IPS DF 4.7 (cell line): Measurements from ENCODE around the gene KRT77.

Source experiments
- DNase-seq: peaks from one replicate; pipeline ENCODE4 v3.0.0-alpha.2; 2013; ENCODE audit warnings: low spot score; ENCODE audit errors: extremely low read depth

KRT77 gene

DNA sequence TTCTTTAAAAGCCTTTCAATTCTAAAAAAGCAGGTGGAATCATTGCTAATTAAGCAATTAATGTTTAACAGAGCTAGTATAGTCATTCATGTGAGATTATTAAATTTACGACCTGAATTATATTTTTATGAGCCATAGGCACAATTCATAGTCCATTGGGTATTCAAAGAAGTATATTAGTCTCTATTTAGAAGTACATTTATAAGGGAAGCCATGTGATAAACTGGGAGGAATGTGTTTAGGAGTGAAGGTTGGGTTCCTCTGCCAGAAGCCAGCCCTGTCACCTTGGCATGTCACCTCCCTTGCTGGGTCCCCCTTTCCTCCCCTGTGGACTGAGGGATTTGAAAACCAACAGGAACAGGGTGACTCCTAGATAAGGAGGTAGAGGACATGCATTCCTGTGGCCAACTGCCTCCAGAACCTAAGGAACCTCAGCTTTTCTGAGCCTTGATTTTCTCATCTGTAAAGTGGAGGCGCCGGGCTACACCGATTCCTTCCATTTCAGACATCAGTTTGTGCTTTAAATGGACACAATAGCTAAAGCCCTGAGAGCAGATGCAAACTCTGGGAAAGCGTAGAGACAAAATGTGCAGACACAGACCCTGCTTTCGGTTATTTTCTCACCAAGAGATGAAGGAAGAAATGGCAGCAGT, 45.9 kb downstream of the KRT77 start:
- DNase-seq, result no peak

DNA sequence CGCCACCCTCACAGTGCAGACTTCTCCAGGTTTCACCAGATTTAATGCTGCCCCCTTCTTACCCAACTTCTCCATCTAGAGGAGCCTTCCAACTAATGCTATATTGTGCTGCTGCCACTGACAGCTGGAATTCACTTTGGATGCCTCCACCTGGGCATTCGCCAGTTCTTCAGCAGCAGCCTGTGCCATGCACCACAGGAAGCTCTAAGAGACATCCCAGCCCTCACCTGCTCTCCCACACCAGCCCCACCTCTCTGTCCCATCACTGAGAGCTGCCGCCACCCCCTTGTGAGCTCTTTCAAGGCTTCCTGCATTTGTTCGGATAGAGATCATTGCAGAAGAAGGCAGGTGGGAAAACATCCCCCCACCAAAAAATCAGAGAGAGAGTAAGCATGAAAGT, 46.7 kb downstream of the KRT77 start:
- no peak for DNase-seq

DNA sequence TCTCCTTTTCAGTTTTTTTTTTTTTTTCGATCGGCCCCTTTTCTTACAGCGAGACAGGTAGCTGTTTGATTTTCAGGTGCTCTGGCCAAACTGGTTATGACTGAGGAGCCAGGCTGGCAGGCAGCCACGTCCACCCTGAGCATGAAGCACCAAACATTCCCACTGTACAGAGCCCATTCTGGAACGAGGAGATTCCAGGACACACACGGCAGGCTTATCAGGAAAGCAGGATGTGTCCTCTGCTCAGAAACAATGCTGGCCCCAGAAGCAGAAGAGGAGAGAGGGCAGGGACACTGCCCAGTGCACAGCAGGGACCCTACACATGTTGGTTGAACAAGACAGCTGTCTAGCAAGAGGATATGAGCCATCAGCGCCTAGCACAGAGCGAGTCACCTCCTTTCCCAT, 47.6 kb downstream of the KRT77 start:
- DNase-seq, result no peak

DNA sequence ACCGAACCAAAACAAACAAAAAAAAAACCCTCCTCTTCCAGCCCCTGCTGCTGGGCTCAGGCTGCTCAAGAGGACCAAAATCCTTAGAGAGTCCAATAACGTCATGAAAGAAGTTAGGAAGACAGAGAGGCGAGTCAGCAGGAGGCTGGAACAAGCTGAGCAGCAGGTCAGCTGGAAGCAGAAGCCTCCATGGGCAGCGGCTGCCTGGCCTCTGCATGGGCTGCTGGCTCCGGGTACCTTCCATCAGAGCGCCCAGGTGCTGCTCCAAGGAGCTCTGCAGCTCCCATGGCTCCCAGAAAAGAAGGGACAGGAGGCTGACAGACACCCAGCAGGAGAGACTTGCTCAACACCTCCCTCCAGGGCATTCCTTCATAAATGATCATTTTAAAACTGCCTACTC, 48.1 kb downstream of the KRT77 start:
- DNase-seq, result no peak

DNA sequence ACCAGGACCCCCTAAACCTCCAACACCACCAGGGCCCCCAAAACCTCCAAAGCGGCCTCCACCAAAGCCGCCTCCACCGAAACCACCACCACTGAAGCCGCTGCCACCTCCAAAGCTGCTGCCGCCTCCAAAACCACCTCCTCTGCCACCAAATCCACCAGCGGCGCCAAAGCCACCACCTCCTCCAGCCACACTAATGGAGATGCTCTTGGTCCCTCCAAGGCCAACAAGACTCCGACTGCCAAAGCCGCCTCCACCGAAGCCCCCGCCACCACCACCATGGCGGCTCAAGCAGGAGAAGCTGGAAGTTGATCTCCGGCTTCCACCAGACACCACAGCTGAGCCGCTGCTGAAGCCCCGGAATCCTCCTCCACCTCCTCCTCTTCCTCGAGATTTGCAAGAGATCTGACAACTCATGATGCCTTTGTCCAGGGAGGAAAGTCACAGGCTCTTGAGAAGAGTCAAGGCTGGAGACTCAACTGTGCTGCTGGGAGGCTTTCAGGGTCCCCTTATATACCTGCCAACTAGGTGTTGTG, 51.5 kb downstream of the KRT77 start, which contains the start of gene KRT2:
TSS of gene KRT2 (minus strand) at position 486 of the 536 bp plus-strand sequence. CDS start at position 417, 69 bp downstream.
- no peak for DNase-seq

DNA sequence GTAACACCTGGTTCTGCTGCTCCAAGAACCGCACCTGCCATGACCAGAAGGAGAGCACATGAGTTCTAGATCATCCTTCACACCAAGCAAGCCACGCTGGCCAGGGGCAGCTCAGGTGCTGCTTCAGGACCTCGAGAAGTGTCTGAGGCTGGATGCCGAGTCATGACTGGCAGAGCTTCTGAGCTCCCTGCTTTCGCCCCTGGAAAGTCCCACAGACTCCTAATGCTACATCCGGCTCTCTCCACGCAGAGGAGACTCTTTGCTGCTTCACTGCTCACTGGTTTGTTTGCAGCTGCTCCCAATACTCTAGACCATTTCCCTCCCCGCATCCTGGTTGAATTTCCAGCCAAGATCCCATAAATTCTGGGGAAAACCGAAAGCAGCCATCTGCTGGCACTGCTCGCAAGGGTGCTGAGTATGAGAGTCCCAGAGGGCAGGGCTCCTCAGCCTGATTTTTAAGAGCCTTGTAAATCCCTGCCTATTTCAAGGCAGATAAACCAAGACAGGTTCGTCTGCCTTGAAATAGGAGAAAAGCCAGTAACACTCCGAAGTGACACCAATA, 52.7 kb downstream of the KRT77 start:
- DNase-seq, result no peak

DNA sequence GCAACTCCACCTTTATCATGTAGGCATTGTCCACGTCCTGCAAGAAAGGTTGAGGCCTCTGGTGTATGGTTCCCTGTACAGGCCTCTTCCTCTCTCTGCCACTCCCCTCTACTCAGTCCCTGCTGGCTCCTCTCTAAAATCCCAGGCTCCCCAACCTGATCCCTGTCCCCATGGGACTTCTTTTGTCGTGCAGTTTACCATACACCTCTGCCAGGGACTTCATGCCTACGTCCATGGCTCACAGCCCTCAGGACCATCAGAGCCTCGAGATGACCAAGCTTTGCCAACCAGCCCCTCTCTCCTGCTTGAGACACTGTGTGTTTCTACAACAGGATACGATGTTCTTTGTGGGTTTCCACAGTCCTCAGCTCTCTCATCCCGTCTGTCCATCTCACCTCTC, 54.3 kb downstream of the KRT77 start:
- DNase-seq, result no peak

DNA sequence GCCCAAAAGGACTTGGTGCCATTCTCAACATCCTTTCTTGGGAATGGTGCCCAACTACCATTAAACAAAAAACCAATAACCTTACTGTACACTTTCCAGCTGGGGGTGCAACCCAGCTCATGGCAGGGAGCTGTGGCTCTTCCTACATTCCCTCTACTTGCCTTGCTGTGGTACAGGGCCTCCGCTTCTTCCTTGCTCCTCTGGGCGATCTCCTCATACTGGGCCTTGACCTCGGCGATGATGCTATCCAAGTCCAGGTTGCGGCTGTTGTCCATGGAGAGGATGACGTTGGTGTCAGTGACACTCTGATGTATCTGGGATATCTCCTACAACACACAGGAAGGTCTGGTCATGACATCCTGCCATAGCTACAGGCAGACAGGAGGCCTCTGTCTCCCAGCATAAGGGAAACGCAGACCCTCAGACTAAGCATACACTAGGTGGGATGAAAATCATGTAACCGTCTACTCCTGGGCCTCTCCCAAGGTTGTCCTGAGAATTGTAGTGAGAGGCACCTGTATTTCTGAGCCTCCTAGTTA, 55.2 kb downstream of the KRT77 start:
- DNase-seq, result no peak

DNA sequence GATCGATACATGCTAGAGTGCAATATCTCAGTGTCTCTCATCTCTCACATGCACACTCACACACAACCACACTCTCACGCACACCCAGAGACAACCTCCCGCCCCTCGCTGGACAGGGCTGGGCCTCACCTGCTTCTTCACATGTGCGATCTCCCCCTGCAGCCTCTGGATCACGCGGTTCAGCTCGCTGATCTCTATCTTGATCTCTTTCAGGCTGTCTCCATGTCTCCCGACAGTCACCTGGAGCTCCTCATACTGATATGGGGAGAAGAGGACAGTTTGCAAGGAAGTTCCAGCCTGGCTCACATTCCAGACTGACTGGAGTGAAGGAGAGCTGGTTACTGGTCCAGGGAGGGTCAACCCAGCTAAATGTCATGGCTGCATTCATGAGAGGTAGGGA, 55.7 kb downstream of the KRT77 start:
- no peak for DNase-seq

DNA sequence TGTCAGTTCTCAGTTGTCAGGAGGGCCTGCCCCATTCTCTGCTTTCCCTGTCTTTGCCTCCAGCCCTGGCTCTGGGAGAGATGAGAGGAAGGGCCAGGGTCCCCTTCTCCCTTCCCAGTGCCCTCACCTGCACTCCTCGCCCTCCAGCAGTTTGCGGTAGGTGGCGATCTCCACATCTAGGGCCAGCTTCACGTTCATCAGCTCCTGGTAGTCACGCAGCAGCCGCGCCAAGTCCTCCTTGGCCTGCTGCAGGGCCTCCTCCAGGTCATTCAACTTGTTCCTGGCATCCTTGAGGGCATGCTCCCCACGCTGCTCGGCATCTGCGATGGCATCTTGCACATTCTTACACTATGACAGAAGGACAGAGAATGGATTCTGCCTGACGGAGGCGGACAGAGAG, 56.7 kb downstream of the KRT77 start:
- DNase-seq, result no peak

DNA sequence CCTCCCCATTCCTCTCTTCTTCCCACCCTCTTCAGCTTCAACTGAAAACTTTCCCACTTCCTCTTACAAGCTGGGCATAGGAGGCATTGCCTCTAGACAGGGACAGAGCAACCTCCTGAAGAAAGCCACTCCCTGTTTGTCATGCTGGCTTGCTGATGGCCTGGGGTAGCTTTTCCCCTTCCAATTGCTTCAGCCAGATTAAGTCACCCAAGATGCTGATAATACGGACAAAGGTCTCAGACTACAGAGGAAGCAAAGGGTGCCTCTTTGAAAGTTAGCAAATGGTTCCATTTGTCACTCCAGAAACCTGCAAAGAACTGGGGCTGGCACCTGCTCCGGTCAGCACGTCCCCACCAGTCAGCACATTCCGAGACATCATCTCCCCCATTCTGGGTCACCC, 57.3 kb downstream of the KRT77 start:
- no peak for DNase-seq

DNA sequence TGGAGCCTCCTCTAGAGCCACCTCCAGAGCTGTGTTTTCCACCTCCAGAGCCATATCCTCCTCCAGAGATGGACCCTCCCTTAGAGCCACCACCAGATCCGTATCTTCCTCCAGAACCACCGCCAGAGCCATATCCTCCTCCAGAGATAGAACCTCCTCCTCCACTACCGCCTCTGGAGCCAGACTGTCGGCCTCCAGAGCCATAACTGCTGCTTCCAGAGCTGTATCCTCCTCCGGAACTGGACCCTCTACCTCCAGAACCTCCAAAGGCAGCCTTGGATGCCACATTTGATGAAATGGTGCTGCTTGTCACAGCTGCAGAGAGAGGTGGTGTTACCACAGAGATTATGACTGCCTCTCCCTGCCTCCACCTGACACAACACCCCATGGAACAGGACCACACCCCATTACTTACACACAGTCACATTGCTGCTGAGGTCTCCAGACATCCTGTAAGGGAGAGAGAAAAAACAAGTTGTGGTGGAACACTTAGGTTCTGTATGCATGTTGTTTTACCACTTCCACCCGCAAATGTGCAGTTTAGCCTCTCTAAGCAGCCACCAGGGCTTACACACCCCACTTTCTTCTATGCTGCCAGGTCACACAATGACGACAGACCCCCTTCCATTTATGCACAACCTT, 58.1 kb downstream of the KRT77 start:
- no peak for DNase-seq

DNA sequence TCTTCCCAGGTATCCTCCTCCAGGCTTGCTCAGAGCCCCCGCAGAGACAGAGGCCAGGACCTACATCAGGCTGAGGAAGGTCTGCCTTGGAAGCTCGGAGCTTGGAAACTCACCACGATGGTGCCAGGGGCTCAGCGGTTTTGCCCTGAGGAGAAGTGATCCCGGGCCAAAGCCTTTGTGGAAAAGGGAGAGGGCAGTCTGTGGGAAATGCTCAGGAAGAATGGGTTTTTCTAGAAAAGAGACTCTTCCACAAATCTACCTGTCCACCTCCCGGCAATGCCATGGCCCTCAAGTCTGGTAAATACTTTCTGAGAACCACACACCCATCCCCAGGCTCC, 59.3 kb downstream of the KRT77 start:
- DNase-seq, result no peak

DNA sequence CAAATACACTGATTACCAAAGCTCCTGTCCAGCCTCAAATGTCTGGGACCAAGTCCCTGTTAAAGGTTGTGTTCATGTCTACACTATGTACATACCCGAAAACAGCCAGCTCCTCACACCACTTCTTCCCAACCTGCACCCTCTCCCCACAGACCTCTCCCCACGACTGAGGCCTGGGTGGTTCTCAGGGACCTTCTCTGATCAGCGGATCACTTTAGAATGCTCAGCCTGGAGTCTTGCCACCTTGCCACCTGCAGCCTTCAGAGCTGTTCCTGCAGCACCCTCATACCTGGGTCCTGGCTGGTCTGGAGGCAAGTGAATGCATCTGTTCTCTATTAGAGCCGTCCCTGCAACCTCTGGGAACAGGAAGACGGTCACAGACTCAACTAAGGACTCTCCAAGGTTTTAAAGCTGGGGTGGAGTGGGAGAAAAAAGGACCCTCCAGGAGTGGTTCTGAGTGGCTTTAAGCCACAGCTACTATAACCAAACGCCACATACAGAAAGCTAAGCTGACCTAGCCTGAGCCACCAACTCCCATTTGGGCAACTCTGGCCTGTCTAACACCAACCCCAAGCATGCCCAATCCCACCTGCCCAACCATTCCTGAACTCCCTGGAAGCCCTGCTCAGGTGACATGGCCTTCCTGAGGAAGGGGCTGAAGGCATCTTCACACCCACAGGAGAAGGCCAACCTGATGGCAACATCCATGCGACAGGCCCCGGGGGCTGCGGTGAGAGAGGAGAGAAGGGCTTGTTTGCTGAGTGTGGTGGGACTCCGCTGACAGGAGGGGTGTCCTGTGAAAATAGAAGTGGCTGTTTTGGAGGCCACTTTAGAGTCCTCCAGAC, 59.9 kb downstream of the KRT77 start:
- DNase-seq, result no peak

DNA sequence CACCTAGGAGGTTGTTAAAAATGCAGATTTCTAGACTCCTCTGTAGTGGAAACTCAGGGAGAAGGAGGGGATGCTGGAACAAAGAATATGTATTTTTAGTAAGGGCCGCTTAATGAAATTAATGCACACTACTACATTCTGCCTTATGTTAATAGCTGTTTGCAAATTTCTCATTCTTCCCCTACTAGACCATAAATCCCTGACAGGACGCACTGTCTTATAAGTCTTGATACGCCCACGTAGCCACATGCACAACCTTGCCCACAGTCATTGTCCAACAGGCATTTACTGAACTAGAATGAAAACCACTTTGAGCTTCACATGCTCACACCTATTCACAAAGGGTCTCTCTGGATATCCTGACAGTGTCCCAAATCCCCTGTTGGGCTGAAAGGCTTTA, 61.9 kb downstream of the KRT77 start:
- no peak for DNase-seq
